Astrocyte (in vitro differentiated cells and primary cell): Measurements from ENCODE around the gene CSMD2. TPM values are rescaled to one million over a fixed set of nuclear protein-coding genes. Genes with fewer than 3 reads are reported as not detected.

Source experiments
- DNase-seq: peaks from one replicate; pipeline ENCODE4 v3.0.0-alpha.2; 2010; ENCODE audit warnings: low read depth
- FAIRE-seq: peaks from 2 replicates; lab custom pipeline; 2011; peaks lifted over from hg19 to GRCh38; lab: Jason Lieb, UNC
- H2AFZ ChIP-seq: 2 replicates; pipeline ENCODE4 v1.6.0; 2012; ENCODE audit warnings: low read depth, low read length, inconsistent platforms
- H3K27ac ChIP-seq: 2 replicates; pipeline ENCODE4 v1.5.1; 2011; ENCODE audit warnings: low read depth, low read length, inconsistent platforms
- H3K27me3 ChIP-seq: 2 replicates; pipeline ENCODE4 v1.6.0; 2011; ENCODE audit warnings: low read length, inconsistent platforms; ENCODE audit not compliant: insufficient read depth
- H3K36me3 ChIP-seq: 2 replicates; pipeline ENCODE4 v1.5.1; 2011; ENCODE audit warnings: low read length, inconsistent platforms; ENCODE audit not compliant: insufficient read depth
- H3K4me1 ChIP-seq: 2 replicates; pipeline ENCODE4 v1.5.1; 2011; ENCODE audit warnings: low read length, inconsistent platforms; ENCODE audit not compliant: insufficient read depth
- H3K4me2 ChIP-seq: 2 replicates; pipeline ENCODE4 v1.6.0; 2012; ENCODE audit warnings: low read length, inconsistent platforms
- H3K4me3 ChIP-seq: 2 replicates; pipeline ENCODE4 v1.5.1; 2011; ENCODE audit warnings: low read depth, mild to moderate bottlenecking, low read length, inconsistent platforms; ENCODE audit not compliant: insufficient read depth
- H3K79me2 ChIP-seq: 2 replicates; pipeline ENCODE4 v1.6.0; 2012; ENCODE audit warnings: mild to moderate bottlenecking, low read length, inconsistent platforms; ENCODE audit not compliant: insufficient read depth
- H3K9ac ChIP-seq: 2 replicates; pipeline ENCODE4 v1.6.0; 2012; ENCODE audit warnings: mild to moderate bottlenecking, low read length, inconsistent platforms
- H3K9me3 ChIP-seq: 2 replicates; pipeline ENCODE4 v1.5.1; 2012; ENCODE audit warnings: low read depth, mild to moderate bottlenecking, low read length, inconsistent platforms; ENCODE audit not compliant: insufficient read depth
- H4K20me1 ChIP-seq: 2 replicates; pipeline ENCODE4 v1.6.0; 2012; ENCODE audit warnings: low read length, inconsistent platforms; ENCODE audit not compliant: insufficient read depth
- H3K27ac Mint-ChIP-seq: one replicate; pipeline ENCODE4 v1.8.0; 2021; ENCODE audit warnings: mild to moderate bottlenecking, mixed read lengths; ENCODE audit not compliant: unreplicated experiment
- H3K27me3 Mint-ChIP-seq: one replicate; pipeline ENCODE4 v1.8.0; 2021; ENCODE audit warnings: low read depth, mixed read lengths; ENCODE audit not compliant: unreplicated experiment
- H3K36me3 Mint-ChIP-seq: one replicate; pipeline ENCODE4 v1.8.0; 2021; ENCODE audit warnings: low read depth, mixed read lengths; ENCODE audit not compliant: unreplicated experiment
- H3K4me1 Mint-ChIP-seq: one replicate; pipeline ENCODE4 v1.8.0; 2021; ENCODE audit warnings: low read depth, mixed read lengths; ENCODE audit not compliant: unreplicated experiment
- H3K4me3 Mint-ChIP-seq: one replicate; pipeline ENCODE4 v1.8.0; 2021; ENCODE audit warnings: mild to moderate bottlenecking, moderate library complexity, mixed read lengths; ENCODE audit not compliant: unreplicated experiment
- H3K9me3 Mint-ChIP-seq: one replicate; pipeline ENCODE4 v1.8.0; 2021; ENCODE audit warnings: mild to moderate bottlenecking, mixed read lengths; ENCODE audit not compliant: unreplicated experiment
- CTCF ChIP-seq: IDR thresholded peaks from 2 replicates; pipeline ENCODE4 v1.5.1; 2011; ENCODE audit warnings: low read depth, mild to moderate bottlenecking, inconsistent platforms, low read length, moderate library complexity; ENCODE audit not compliant: insufficient read depth
- EZH2 ChIP-seq: IDR thresholded peaks from 2 replicates; pipeline ENCODE4 v1.6.1; 2012; ENCODE audit warnings: mild to moderate bottlenecking, low read length, inconsistent platforms; ENCODE audit not compliant: insufficient read depth
- total RNA-seq: library from RNA; stranded (reverse); gene quantifications from 2 replicates; pipeline ENCODE4 v1.2.1, GENCODE V29; 2021

Gene CSMD2
- total RNA-seq, 1 donor from 2014 or later, result 11.1 TPM

GRCh38 chr1:34128186-34128889 lies 36.7 kb downstream of the CSMD2 start:
- TF ChIP-seq EZH2, result no peak
- no peak for TF ChIP-seq CTCF
- FAIRE-seq, result no peak
- no peak overlapping the region for H3K4me3 Mint-ChIP-seq
- H4K20me1 ChIP-seq, result peaks cover 83% of the 10 kb centered on the region
- no peak for DNase-seq
- H3K27ac Mint-ChIP-seq, result no peak overlapping the region
- H2AFZ ChIP-seq, result no peak overlapping the region
- H3K9me3 ChIP-seq, result no peaks in the 10 kb centered on the region
- peaks cover 4% of the 10 kb centered on the region for H3K4me1 ChIP-seq
- H3K36me3 ChIP-seq, result no peaks in the 10 kb centered on the region
- no peaks in the 10 kb centered on the region for H3K4me1 Mint-ChIP-seq
- H3K27me3 Mint-ChIP-seq, result peaks cover 9% of the 10 kb centered on the region
- H3K27me3 ChIP-seq, result no peaks in the 10 kb centered on the region
- H3K4me2 ChIP-seq, result no peak overlapping the region
- no peak overlapping the region for H3K4me3 ChIP-seq
- no peaks in the 10 kb centered on the region for H3K9me3 Mint-ChIP-seq
- H3K27ac ChIP-seq, result no peak overlapping the region
- peaks cover 24% of the 10 kb centered on the region for H3K36me3 Mint-ChIP-seq
- H3K9ac ChIP-seq, result no peak overlapping the region
- peaks cover 6% of the 10 kb centered on the region for H3K79me2 ChIP-seq

DNA sequence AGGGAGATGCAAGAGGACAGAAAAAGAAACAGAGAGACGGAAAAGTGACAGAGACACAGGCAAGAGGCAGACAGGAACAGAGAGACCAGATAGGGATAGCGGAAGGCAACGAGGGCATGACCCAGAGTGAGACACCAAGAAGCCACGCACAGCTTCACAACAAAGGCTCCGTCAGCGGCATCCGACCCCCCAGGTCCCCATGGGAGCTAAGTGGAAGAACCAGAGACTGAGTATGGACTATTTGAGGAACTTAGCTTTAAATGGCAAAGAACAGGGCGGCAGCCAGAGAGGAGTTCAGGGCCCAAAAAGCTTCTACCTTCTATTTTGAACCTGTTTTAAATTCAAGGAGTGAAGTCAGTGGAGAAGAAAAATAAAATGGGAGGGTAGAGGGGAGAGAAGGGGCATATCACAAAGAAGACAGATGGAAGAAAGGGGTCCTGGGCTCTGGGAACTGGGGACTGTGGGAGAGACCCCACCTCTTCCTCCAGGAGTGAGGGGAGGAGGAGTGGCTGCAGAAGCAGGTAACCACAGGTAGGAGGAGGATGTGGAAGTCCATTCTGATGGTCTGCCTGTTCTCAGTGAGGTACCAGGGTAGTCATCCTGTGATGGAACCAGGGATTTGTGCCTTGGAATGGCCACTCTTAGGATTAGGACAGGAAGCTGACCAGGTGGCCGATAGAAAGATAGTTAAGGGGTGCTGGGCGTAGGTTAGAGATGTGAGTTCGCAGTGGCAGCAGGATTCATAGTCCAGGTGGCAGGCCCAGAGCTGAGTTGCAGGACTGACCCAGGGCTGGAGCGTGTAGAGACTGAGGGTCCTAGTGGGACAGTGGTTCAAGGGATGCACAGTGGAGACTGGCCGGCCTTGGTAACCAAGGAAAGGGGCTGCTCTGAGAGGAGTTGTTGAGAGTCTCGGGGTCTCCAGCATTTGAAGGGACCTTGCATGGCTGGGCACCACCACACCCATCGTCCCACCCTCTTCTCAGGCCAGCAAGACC lies 37.7 kb downstream of the CSMD2 start:
- H3K4me1 Mint-ChIP-seq, result no peaks in the 10 kb centered on the region
- Histone ChIP-seq H3K9ac (no peak overlapping the region), H3K27me3 (no peaks in the 10 kb centered on the region), H4K20me1 (peaks cover 80% of the 10 kb centered on the region), H3K79me2 (peaks cover 3% of the 10 kb centered on the region), H3K4me1 (peaks cover 4% of the 10 kb centered on the region), H3K4me3 (no peak overlapping the region), H2AFZ (no peak overlapping the region), H3K9me3 (no peaks in the 10 kb centered on the region), H3K27ac (no peak overlapping the region), H3K36me3 (no peaks in the 10 kb centered on the region), H3K4me2 (no peak overlapping the region)
- TF ChIP-seq CTCF (no peak), EZH2 (no peak)
- H3K27ac Mint-ChIP-seq, result peak overlapping the region; percentile 64
- no peaks in the 10 kb centered on the region for H3K9me3 Mint-ChIP-seq
- H3K27me3 Mint-ChIP-seq, result peaks cover 9% of the 10 kb centered on the region
- H3K4me3 Mint-ChIP-seq, result no peak overlapping the region
- no peak for FAIRE-seq
- H3K36me3 Mint-ChIP-seq, result peaks cover 26% of the 10 kb centered on the region
- DNase-seq, result no peak
